Skeletal muscle satellite cell (primary cell): ENCODE data around the gene FRMPD4. TPM values are rescaled to one million over a fixed set of nuclear protein-coding genes. Genes with fewer than 3 reads are reported as not detected.

Experiments used
- H3K27me3 ChIP-seq: 2 replicates; pipeline ENCODE4 v1.7.0; 2013; ENCODE audit warnings: low read length; ENCODE audit not compliant: control insufficient read depth, insufficient read depth
- H3K36me3 ChIP-seq: 2 replicates; pipeline ENCODE4 v1.7.0; 2013; ENCODE audit warnings: mild to moderate bottlenecking, control low read depth, low read length; ENCODE audit not compliant: insufficient read depth
- H3K4me1 ChIP-seq: 2 replicates; pipeline ENCODE4 v1.7.0; 2013; ENCODE audit warnings: low read length; ENCODE audit not compliant: control insufficient read depth, insufficient read depth
- H3K4me2 ChIP-seq: 2 replicates; pipeline ENCODE4 v1.7.0; 2013; ENCODE audit warnings: mild to moderate bottlenecking, low read length
- H3K4me3 ChIP-seq: 2 replicates; pipeline ENCODE4 v1.7.0; 2013; ENCODE audit warnings: low read length
- H3K9ac ChIP-seq: 2 replicates; pipeline ENCODE4 v1.7.0; 2013; ENCODE audit warnings: mild to moderate bottlenecking, low read depth, low read length, moderate library complexity
- H3K9me3 ChIP-seq: replicated peaks from 2 replicates; pipeline ENCODE4 v1.7.0; 2013; ENCODE audit warnings: mild to moderate bottlenecking, control low read depth, low read length
- total RNA-seq: library from RNA; depleted of rRNA; stranded (reverse); fragments of >200 nt; gene quantifications from 2 replicates; pipeline ENCODE4 v1.2.3, GENCODE V29; 2012; rRNA removed

FRMPD4 gene
- 0.22 and 0.25 TPM in 2 replicates for total RNA-seq

DNA sequence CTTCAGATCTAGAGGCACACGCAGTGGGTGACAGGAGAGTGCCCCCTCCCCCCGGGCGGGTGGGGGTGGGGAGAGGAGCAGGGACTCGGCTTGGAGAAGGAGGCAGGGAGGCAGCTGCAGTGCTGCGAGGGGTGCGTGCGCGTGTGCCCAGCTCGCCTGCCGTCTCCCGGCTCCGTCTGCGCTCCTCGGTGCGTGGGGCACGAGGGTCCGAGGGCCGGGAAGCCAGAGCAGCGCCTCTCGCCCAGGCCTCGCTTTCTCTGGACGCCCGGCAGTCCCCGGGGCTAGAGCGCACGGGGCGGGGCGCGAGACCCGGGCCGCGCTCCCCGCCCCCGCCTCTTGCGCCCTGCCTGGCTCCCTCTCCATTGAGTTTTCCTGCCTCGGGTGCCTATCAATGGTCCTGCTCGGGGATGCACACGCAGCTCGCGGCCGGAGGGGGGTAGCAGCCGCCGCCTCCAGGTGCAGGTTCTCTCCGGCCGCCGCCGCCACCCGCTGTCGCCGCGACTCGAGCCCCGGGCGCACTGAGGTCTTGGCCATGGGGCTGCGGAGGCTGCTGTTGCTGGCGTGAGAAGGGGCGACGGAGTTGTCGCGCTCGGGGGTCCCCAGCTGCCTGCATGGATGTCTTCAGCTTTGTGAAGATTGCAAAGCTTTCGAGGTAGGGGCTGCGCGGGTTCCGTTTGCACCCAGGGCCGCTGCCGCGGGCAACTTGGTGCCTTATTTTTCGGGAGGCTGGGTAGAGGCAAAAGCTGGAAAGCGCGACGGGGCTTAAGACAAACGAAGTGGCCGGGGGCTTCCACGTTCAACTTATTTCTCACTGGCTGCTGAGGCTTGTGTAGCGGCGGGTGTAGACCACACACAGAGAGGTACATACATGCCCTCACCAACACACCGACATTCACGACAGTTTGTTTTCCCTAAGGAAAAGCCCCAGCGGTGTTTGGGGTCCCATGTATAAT is at the start of gene FRMPD4:
Gene FRMPD4, plus strand, starts transcription at position 113 of the 953 bp plus-strand sequence. Its CDS starts 499 bp downstream, at position 612.
- H3K4me3 ChIP-seq = peak within 1 kb of the TSS; percentile 78
- H3K4me1 ChIP-seq = peaks cover 6% of the 10 kb centered on the region
- peak within 1 kb of the TSS; percentile 61 for H3K9ac ChIP-seq
- H3K27me3 ChIP-seq = no peaks in the 10 kb centered on the region
- H3K9me3 ChIP-seq = no peaks in the 10 kb centered on the region
- H3K36me3 ChIP-seq = no peaks in the 10 kb centered on the region
- peak within 1 kb of the TSS; percentile 90 for H3K4me2 ChIP-seq

DNA sequence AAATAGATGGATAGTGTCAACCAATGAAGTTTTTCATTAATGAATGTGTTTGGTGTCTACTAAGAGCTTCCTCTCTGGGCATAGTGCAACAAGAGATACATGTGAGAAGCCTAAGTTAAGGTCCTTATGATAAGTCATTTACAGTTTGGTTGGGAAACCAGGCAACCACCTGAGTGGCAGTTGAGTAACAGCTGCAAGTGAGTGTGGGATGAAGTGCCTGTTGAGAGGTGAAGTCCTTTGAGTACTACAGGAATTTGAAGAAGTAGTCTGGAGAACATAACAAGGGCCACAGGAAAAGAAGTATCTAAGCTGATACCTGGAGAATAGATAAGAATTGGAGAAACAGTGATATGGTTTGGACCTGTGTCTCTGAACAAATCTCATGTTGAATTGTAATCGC is 48.5 kb upstream of the FRMPD4 start:
- Histone ChIP-seq H3K36me3 (no peaks in the 10 kb centered on the region), H3K9me3 (no peaks in the 10 kb centered on the region), H3K27me3 (no peaks in the 10 kb centered on the region), H3K4me3 (no peak overlapping the region), H3K4me1 (no peaks in the 10 kb centered on the region), H3K9ac (no peak overlapping the region), H3K4me2 (no peak overlapping the region)

GRCh38 chrX:12113321-12113720 is 25.0 kb upstream of the FRMPD4 start:
- H3K9me3 ChIP-seq = no peaks in the 10 kb centered on the region
- no peaks in the 10 kb centered on the region for H3K36me3 ChIP-seq
- H3K27me3 ChIP-seq = no peaks in the 10 kb centered on the region
- no peak overlapping the region for H3K4me2 ChIP-seq
- H3K4me3 ChIP-seq = no peak overlapping the region
- peaks cover 2% of the 10 kb centered on the region for H3K4me1 ChIP-seq
- H3K9ac ChIP-seq = no peak overlapping the region

DNA sequence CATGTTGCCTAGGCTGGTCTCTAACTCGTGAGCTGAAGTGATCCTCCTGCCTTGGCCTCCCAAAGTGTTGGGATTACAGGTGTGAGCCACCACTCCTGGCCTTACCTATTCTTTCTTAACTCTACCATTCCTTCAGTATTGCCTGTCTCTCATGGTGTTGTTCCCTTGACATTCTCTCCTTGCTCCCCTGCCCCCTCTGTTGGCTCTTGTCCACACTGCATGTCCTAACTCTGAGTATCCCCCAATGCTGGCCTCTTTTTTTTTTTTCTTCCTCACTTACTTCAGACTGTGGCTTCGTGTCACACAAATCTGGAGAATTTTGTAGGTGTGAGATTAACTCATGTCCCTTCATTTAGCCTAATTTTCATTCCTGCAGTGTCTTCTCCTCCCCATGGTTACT is 22.9 kb upstream of the FRMPD4 start:
- Histone ChIP-seq H3K4me1 (peaks cover 5% of the 10 kb centered on the region), H3K9me3 (no peaks in the 10 kb centered on the region), H3K4me2 (no peak overlapping the region), H3K4me3 (no peak overlapping the region), H3K27me3 (no peaks in the 10 kb centered on the region), H3K9ac (no peak overlapping the region), H3K36me3 (no peaks in the 10 kb centered on the region)

- peaks cover 5% of the 10 kb centered on the region for H3K4me1 ChIP-seq
- H3K9ac ChIP-seq = no peak overlapping the region
- no peak overlapping the region for H3K4me3 ChIP-seq
- no peak overlapping the region for H3K4me2 ChIP-seq
- H3K9me3 ChIP-seq = no peaks in the 10 kb centered on the region
- H3K36me3 ChIP-seq = no peaks in the 10 kb centered on the region
- no peaks in the 10 kb centered on the region for H3K27me3 ChIP-seq
Measured at GRCh38 chrX:12118134-12118533, 20.1 kb upstream of the FRMPD4 start.

DNA sequence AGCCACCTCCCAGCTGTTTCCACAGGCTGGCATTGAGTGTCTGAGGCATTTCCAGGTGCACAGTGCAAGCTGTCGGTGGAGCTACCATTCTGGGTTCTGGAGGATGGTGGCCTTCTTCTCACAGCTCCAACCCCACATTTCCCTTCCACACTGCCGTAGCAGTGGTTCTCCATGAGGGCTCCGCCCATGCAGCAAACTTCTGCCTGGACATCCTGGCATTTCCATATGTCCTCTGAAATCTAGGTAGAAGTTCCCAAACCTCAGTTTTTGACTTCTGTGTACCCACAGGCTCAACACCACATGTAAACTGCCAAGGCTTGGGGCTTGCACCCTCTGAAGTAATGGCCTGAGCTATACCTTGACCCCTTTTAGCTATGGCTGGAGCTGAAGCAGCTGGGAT is 10.3 kb upstream of the FRMPD4 start:
- no peaks in the 10 kb centered on the region for H3K36me3 ChIP-seq
- H3K27me3 ChIP-seq = no peaks in the 10 kb centered on the region
- no peak overlapping the region for H3K9ac ChIP-seq
- no peaks in the 10 kb centered on the region for H3K4me1 ChIP-seq
- no peak overlapping the region for H3K4me3 ChIP-seq
- no peaks in the 10 kb centered on the region for H3K9me3 ChIP-seq
- no peak overlapping the region for H3K4me2 ChIP-seq

- peaks cover 6% of the 10 kb centered on the region for H3K4me1 ChIP-seq
- no peaks in the 10 kb centered on the region for H3K9me3 ChIP-seq
- H3K27me3 ChIP-seq = no peaks in the 10 kb centered on the region
- no peaks in the 10 kb centered on the region for H3K36me3 ChIP-seq
- peak overlapping the region; percentile 90 for H3K4me2 ChIP-seq
- peak overlapping the region; percentile 61 for H3K9ac ChIP-seq
- peak overlapping the region; percentile 78 for H3K4me3 ChIP-seq
Measured at GRCh38 chrX:12137951-12138360, 317 bp upstream of the FRMPD4 start.

GRCh38 chrX:12139934-12140611 is 1.8 kb downstream of the FRMPD4 start:
- Histone ChIP-seq H3K27me3 (no peaks in the 10 kb centered on the region), H3K36me3 (no peaks in the 10 kb centered on the region), H3K4me1 (peaks cover 6% of the 10 kb centered on the region), H3K9ac (no peak overlapping the region), H3K9me3 (no peaks in the 10 kb centered on the region), H3K4me2 (peak overlapping the region; percentile 31), H3K4me3 (peak overlapping the region; percentile 43)

GRCh38 chrX:12141511-12141910 is 3.2 kb downstream of the FRMPD4 start:
- Histone ChIP-seq H3K4me3 (no peak overlapping the region), H3K36me3 (no peaks in the 10 kb centered on the region), H3K9me3 (no peaks in the 10 kb centered on the region), H3K4me1 (peaks cover 6% of the 10 kb centered on the region), H3K27me3 (no peaks in the 10 kb centered on the region), H3K4me2 (no peak overlapping the region), H3K9ac (no peak overlapping the region)

DNA sequence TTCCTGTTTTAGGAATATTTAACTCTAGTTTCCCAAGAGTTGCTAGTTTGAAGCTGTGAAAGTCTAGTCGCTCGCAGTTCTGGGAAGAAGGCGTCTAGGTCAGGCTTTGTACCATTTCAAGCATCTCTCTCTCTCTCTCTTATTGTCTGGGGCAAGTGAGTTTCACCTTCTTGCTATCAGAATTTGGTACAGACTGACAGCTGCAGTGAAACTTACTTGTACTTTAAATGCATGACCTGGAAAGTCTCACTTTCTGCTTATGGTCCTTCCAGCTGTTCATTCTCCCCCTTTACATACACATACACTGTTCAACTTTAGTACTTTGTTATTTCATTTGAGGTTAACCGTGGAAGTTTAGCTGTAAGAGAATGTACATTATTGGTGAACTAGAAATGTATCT is 4.4 kb downstream of the FRMPD4 start:
- H3K4me3 ChIP-seq = no peak overlapping the region
- H3K4me1 ChIP-seq = peaks cover 6% of the 10 kb centered on the region
- H3K9me3 ChIP-seq = no peaks in the 10 kb centered on the region
- H3K9ac ChIP-seq = no peak overlapping the region
- no peaks in the 10 kb centered on the region for H3K36me3 ChIP-seq
- H3K4me2 ChIP-seq = no peak overlapping the region
- no peaks in the 10 kb centered on the region for H3K27me3 ChIP-seq

- no peaks in the 10 kb centered on the region for H3K4me1 ChIP-seq
- H3K4me3 ChIP-seq = no peak overlapping the region
- H3K9ac ChIP-seq = no peak overlapping the region
- no peaks in the 10 kb centered on the region for H3K36me3 ChIP-seq
- H3K9me3 ChIP-seq = no peaks in the 10 kb centered on the region
- no peak overlapping the region for H3K4me2 ChIP-seq
- no peaks in the 10 kb centered on the region for H3K27me3 ChIP-seq
Measured at GRCh38 chrX:12145402-12145801, 7.1 kb downstream of the FRMPD4 start.
